Spleen (tissue), 11 donors: ENCODE data around the gene SLCO2A1. TPM values are rescaled to one million over a fixed set of nuclear protein-coding genes. Genes with fewer than 3 reads are reported as not detected.

Experiments used
- DNase-seq: peaks from one replicate; pipeline ENCODE4 v3.0.0-alpha.2; 2020
- H3K27ac ChIP-seq, 8 donors: fragments of 200-600 bp; sonication (generic) in 7 of 8; 1 replicate in 4 of 8; 2 replicates in 4 of 8; pipeline versions ENCODE4 v1.5.0 to v1.8.0; 2016 to 2021; ENCODE audit warnings: inconsistent platforms in 4 of 8, mild to moderate bottlenecking in 4 of 8, moderate library complexity in 1 of 8
- H3K27me3 ChIP-seq, 7 donors: fragments of 200-600 bp; sonication (generic) in 6 of 7; replicated peaks in 1 of 7; 1 replicate in 4 of 7; 2 replicates in 3 of 7; pipeline versions ENCODE4 v1.5.0 to v1.8.0; 2016 to 2021; ENCODE audit warnings: inconsistent platforms in 3 of 7, mild to moderate bottlenecking in 1 of 7
- H3K36me3 ChIP-seq, 6 donors: fragments of 200-600 bp; sonication (generic) in 5 of 6; 1 replicate in 4 of 6; 2 replicates in 2 of 6; pipeline versions ENCODE4 v1.5.0 to v1.8.0; 2016 to 2021; ENCODE audit warnings: inconsistent platforms in 2 of 6
- H3K4me1 ChIP-seq, 6 donors: fragments of 200-600 bp; sonication (generic) in 5 of 6; 1 replicate in 3 of 6; 2 replicates in 3 of 6; pipeline versions ENCODE4 v1.5.0 to v1.8.0; 2016 to 2021; ENCODE audit warnings: inconsistent platforms in 3 of 6
- H3K4me3 ChIP-seq, 8 donors: fragments of 200-600 bp; sonication (generic) in 7 of 8; 1 replicate in 4 of 8; 2 replicates in 4 of 8; pipeline versions ENCODE4 v1.5.0 to v1.8.0; 2016 to 2021; ENCODE audit warnings: inconsistent platforms in 4 of 8, mild to moderate bottlenecking in 4 of 8, moderate library complexity in 2 of 8
- H3K9me3 ChIP-seq, 8 donors: fragments of 200-600 bp; sonication (generic) in 7 of 8; 1 replicate in 4 of 8; 2 replicates in 4 of 8; pipeline versions ENCODE4 v1.5.0 to v1.8.0; 2016 to 2021; ENCODE audit warnings: inconsistent platforms in 4 of 8
- CTCF ChIP-seq, 11 experiments: fragments of 200-600 bp in 7 of 11; fragments of 450-650 bp in 4 of 11; sonication (generic) in 4 of 11; IDR thresholded peaks in 8 of 11; conservative IDR thresholded peaks in 3 of 11; 1 replicate in 7 of 11; 2 replicates in 4 of 11; pipeline versions ENCODE4 v1.4.0 to v1.8.0; 2016 to 2021; ENCODE audit warnings: antibody characterized with exemption in 11 of 11, inconsistent platforms in 4 of 11, mild to moderate bottlenecking in 1 of 11
- POLR2A ChIP-seq, 3 donors: fragments of 450-650 bp; IDR thresholded peaks; one replicate each; pipeline ENCODE4 v1.5.1; 2017; ENCODE audit warnings: antibody characterized with exemption in 3 of 3, mild to moderate bottlenecking in 1 of 3
- POLR2AphosphoS5 ChIP-seq, 3 donors: sonication (generic); formaldehyde crosslinking; IDR thresholded peaks; one replicate each; pipeline ENCODE4 v1.5.1; 2017; ENCODE audit warnings: antibody characterized with exemption in 3 of 3
- WGBS, 5 donors: extraction: QIAGEN DNeasy Blood & Tissue Kit in 3 of 5; methylation state at CpG; one replicate each; pipeline versions ENCODE4 v1.1.5 to v1.1.7; 2013 to 2018; 5-methylcytosine and 5-hydroxymethylcytosine counted together
- intact Hi-C: fragments of 100-400 bp; cut with DNase I; formaldehyde crosslinking; loops from one replicate; pipeline ENCODE4 v1.15.0; 2023; ENCODE audit warnings: low total_unique reads
- polyA plus RNA-seq, 3 donors: library from polyadenylated mRNA; stranded (reverse); fragments of 200-250 nt; gene quantifications; one replicate each; pipeline ENCODE4 v1.2.1, GENCODE V29; 2013
- total RNA-seq, 7 donors: library from RNA; depleted of rRNA in 3 of 7; stranded (reverse); fragments of >200 nt in 3 of 7; fragmentation: NEBNext Ultra II Directional in 4 of 7; extraction: Animal tissue kit (Norgen Biotek cat#: 25700) in 4 of 7; gene quantifications; one replicate each; pipeline versions ENCODE4 v1.1.0 to v1.2.1, GENCODE V29; 2016 to 2021
- donor health status: healthy with polysubstance abuse.
- donor health status: DM: no; HTN: no; CAD: no; lungs with moderate emphysema.
- donor health status: DM: no; HTN: no; CAD: no.
- donor health status: Bipolar disorder and iron deficiency.
- donor health status: healthy.
- donor health status: DM: no; HTN: no; CAD: no.
- donor health status: DM: yes; HTN: yes; CAD: no.

The SLCO2A1 gene
- total and polyA plus RNA-seq, 10 donors, result 4.8 to 118 (median 29.8) TPM

GRCh38 chr3:133954717-133955360, 74.9 kb downstream of the SLCO2A1 start:
- Histone ChIP-seq H3K4me3 (no peak overlapping the region), H3K27ac (no peak overlapping the region), H3K36me3 (peaks cover 0 to 28% (median 0%) of the 10 kb centered on the region in 6 donors), H3K9me3 (no peaks in the 10 kb centered on the region), H3K4me1 (peaks cover 4 to 29% (median 9%) of the 10 kb centered on the region in 6 donors), H3K27me3 (no peaks in the 10 kb centered on the region)
- intact Hi-C loops, result no loop called here
- DNase-seq, result peak; percentile 69
- WGBS, 5 donors, result 91 to 97% (median 93%) methylated on average over 5 to 11 of the region's 11 CpGs
- TF ChIP-seq POLR2A (IDR thresholded peaks at IDR 0.05) (no peak), CTCF (IDR thresholded peaks at IDR 0.05 in 8 of 11, conservative IDR thresholded peaks at IDR 0.05 in 3 of 11) (no peak), POLR2AphosphoS5 (IDR thresholded peaks at IDR 0.05) (no peak)

GRCh38 chr3:133953297-133953696, 76.4 kb downstream of the SLCO2A1 start:
- WGBS, 5 donors, result 79 to 96% (median 92%) methylated on average over 6 of the region's 6 CpGs
- TF ChIP-seq POLR2A (IDR thresholded peaks at IDR 0.05) (no peak), POLR2AphosphoS5 (IDR thresholded peaks at IDR 0.05) (no peak), CTCF (IDR thresholded peaks at IDR 0.05 in 8 of 11, conservative IDR thresholded peaks at IDR 0.05 in 3 of 11) (no peak)
- H3K9me3 ChIP-seq, result no peaks in the 10 kb centered on the region
- peaks cover 4 to 44% (median 17%) of the 10 kb centered on the region in 6 donors for H3K4me1 ChIP-seq
- H3K27me3 ChIP-seq, result no peaks in the 10 kb centered on the region
- H3K36me3 ChIP-seq, result peaks cover 0 to 28% (median 0%) of the 10 kb centered on the region in 6 donors
- H3K27ac ChIP-seq, result no peak overlapping the region
- intact Hi-C loops, result no loop called here
- H3K4me3 ChIP-seq, result no peak overlapping the region
- peak; percentile 52 for DNase-seq

- Histone ChIP-seq H3K4me1 (peaks cover 0 to 43% (median 9%) of the 10 kb centered on the region in 6 donors), H3K27me3 (peaks cover 0 to under 1% (median 0%) of the 10 kb centered on the region in 7 donors), H3K4me3 (no peak overlapping the region), H3K9me3 (no peaks in the 10 kb centered on the region), H3K36me3 (peaks cover 0 to 23% (median 0%) of the 10 kb centered on the region in 6 donors), H3K27ac (peak overlapping the region in 3 of 8 donors; percentile 4 to 57 (median 43))
- WGBS, 5 donors, result 54 to 77% (median 75%) methylated on average over 2 of the region's 2 CpGs
- TF ChIP-seq POLR2AphosphoS5 (IDR thresholded peaks at IDR 0.05) (no peak), POLR2A (IDR thresholded peaks at IDR 0.05) (no peak), CTCF (IDR thresholded peaks at IDR 0.05 in 8 of 11, conservative IDR thresholded peaks at IDR 0.05 in 3 of 11) (no peak)
- intact Hi-C loops, result no loop called here
- DNase-seq, result peak; percentile 22
These were observed 80.3 kb downstream of the SLCO2A1 start for GRCh38 chr3:133949438-133949837.

GRCh38 chr3:133948996-133949395, 80.7 kb downstream of the SLCO2A1 start:
- no peak for DNase-seq
- Histone ChIP-seq H3K27me3 (peaks cover 0 to 5% (median 0%) of the 10 kb centered on the region in 7 donors), H3K36me3 (peaks cover 0 to 26% (median 0%) of the 10 kb centered on the region in 6 donors), H3K27ac (peak overlapping the region in 6 of 8 donors; percentile 2 to 57 (median 22)), H3K4me1 (peaks cover 0 to 43% (median 10%) of the 10 kb centered on the region in 6 donors), H3K9me3 (no peaks in the 10 kb centered on the region), H3K4me3 (no peak overlapping the region)
- TF ChIP-seq POLR2A (IDR thresholded peaks at IDR 0.05), result no peak
- no peak for TF ChIP-seq CTCF (IDR thresholded peaks at IDR 0.05 in 8 of 11, conservative IDR thresholded peaks at IDR 0.05 in 3 of 11)
- TF ChIP-seq POLR2AphosphoS5 (IDR thresholded peaks at IDR 0.05), result no peak
- intact Hi-C loops, result no loop called here
- WGBS, 5 donors, result 79 to 90% (median 85%) methylated on average over 6 to 7 of the region's 7 CpGs
